GM21390 (cell line): Measurements from ENCODE around the gene KRTAP10-10.
"Not testable (repeated sequence)": the region's sequence is repeated elsewhere in the genome, so short reads cannot be mapped to it uniquely, and the experiment has no call there.

ENCODE experiments used
- ATAC-seq: cut with Tn5 transposase; IDR thresholded peaks from one replicate; pipeline ENCODE4 v1.9.1; 2021; ENCODE audit not compliant: unreplicated experiment

Gene KRTAP10-10

DNA sequence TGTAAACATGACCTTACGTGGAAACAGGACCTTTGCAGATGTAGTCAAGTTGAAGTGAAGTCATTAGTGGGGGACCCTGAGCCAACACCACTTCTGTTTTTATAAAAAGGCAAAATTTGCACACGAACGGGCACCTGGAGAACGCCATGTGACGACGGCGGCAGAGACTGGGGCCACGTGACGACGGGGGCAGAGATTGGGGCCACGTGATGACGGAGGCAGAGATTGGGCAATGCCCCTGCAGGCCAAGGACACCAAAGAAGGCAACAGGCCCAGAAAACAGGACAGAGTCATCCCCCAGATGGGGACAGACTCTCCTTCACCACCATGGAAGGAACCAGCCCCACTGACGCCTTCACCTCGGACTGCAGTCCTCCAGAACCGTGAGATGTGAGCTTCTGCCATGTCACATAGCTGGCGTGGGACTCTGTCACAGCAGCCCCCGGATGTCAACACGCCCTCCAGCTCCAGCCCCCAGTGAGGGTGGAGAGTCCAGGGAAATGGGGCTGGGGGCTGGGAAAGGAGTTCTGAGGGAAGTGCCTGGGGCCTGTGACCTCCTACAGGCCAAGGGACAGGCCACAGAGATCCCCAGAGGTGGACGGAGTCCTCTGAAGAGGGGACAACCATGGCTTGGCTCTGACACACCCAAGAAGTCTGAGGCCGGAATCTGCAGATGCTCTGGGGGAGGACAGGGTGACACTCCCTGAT lies 13.3 kb downstream of the KRTAP10-10 start:
- no peak for ATAC-seq

DNA sequence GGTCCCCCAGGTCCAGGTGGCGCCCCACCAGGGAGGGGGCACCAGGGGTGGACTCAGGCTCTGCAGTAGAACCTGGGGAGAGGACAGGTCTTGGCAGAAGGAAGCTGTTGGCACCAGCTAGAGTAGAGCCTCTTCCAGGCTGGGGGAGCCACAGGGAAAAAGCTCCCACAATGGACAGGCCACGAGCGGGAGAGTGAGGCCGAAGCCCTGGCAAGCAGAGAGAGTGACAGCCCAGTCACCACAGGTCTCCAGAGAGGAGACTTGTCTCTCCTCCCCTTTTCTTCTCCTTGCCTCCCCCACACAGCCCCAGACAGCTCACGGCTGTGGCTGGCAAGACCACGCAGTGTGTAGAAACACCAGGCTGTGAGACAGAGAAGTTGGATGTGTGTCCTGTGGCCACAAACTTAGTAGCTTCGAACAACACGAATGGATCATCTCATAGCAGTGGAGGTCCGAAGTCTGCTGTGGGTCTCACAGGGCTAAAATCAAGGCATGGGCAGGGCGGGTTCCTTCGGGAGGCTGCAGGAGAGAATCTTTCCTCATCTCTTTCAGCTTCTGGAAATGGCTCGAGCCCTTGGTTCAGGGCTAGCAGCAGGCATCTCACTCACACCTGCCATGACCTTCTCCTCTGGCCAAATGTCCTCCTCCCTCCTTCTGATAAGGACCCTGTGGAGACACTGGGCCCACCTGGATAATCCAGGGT lies 14.0 kb downstream of the KRTAP10-10 start:
- ATAC-seq: no peak

DNA sequence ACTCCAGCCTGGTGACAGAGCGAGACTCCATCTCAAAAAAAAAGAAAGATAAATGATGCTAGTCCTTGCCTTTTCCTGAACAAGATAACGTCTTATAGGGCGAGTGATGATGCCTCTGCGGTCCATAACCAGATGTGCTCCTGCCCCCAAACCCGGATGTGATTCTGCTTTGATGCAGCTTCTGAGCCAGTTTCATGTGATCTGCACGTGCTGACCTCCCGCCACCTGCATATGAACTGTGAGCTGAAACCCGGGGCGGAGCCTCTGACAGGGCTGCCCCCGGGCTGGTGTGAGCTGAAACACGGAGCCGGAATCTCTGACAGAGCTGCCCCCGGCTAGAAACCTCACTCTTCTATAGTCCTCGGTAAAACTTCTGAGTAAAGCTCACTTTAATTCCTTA lies 16.0 kb downstream of the KRTAP10-10 start:
- no peak for ATAC-seq

DNA sequence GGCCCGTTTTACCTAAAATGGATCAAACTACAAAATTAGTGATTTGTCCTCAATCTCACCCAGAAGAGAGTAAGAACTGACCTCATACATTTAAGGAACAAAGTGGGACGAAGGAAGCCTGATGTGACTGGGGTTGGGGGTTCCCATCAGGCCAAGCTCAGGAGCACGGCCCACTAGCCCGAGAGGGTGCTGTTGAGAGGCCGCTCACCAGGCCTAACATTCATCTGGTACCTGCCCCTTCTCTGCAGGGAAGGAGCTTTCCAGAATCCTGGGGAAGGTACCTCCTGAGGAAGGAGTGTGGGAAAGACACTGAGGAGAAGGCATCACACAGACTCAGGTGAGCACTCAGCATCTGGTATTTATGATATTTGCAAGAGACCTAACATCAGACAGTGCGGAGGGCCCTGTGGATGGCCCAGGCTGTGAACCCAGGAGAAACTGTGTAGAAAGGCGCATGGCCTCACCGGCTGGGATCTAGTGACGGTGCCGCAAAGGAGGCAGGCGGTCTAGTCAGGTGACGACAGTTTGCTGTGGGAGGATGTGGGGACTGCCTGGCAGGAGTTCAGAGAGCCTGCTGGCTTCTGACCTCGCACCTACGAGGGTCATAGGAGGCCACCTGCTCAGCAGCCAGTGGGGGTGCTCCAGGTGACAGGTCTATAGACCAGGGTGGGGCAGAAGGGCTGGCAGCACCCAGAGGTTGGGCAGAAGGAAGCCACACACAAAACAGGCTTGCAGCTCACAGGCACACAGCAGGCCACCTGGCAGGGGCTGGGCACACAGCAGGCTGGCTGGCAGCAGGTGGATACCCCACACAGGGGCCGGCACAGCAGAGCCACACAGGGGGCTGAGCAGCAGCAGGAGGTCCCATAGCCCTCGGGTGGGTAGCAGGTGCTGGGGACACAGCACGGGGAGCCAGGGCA lies 16.8 kb downstream of the KRTAP10-10 start:
- no peak for ATAC-seq

DNA sequence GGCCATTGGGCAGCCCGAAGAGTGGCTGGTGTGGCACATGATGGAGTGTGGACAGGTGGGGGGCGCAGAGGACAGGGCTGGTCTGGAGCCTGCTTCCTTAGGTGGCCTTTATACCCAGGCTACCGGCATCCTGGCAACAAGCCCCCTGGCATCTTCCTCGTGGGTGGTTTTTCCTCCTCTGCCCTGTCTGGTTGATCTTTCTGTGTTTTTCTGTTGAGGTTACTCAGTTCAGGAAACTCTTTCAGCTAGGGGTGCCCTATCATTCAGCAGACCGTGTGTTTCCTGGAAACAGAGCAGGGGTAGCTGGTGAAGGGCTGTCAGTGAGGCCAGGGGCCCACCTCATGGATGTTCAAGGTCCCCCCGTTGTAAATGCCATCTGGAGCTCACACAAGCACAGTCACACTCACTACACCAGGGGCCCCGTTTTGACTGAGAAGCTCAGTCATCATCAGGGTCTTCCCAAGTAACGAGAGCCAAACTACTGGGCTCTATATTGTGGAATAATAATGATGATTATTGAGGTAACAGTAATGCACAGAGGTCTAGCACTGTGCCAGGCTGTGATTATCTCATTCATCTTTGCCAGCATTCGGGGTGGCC lies 17.5 kb downstream of the KRTAP10-10 start, which contains the start of gene KRTAP12-4:
TSS of gene KRTAP12-4 (minus strand) at position 84 of the 600 bp plus-strand sequence. CDS start at position 39, 45 bp downstream.
- ATAC-seq: no peak

DNA sequence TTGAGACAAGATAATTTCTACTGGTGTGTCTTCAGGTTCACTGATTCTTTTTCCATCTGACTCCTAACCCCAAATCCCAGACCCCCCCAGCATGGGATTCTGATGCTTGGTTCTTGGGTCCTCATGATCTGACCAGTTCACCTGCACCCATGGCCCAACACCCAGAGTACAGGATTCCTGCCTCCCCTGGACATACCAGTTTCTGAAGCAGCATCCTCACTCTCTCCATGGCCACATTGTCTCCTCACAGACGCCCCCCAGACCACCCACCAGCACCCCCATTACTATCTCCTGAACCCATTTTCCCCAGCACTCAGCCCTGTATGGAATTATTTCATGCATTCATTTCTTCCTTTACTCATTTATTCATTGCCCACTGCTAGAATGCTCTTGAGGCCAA lies 19.7 kb downstream of the KRTAP10-10 start:
- ATAC-seq: no peak

DNA sequence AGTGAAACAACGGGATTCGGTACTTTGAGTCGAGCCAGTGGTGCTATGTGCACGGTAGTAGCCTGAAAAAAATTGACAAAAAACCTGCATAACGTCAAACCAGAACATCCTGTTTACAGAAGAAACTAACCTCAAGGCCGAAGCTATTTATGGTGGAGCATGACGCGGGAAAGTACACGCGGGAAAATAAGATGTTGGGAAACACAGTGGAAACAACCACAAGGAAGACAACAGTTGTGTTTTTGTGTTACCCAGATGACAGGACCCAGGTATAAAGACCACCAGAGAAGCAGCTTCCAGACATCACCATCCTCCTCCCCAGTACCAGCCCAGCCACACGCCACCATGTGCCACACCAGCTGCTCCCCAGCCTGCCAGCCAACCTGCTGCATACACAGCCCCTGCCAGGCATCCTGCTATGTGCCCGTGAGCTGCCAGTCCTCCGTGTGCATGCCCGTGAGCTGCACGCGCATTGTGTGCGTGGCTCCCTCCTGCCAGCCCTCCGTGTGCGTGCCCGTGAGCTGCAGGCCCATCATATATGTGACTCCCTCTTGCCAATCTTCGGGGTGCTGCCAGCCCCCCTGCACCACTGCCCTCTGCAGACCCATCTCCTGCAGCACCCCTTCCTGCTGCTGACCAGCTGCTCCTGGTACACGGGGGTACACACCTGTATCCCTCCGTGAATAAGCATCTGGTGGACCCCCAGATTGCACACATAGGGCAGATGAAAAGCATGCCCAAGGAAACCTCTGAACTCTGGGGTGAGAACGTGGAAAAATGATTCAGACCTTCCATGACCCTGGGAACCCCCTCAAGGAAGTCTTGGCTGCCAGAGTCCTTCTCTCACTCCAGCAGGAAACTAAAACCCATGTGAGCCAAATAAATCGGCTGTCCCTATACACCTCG lies 20.7 kb downstream of the KRTAP10-10 start, which contains the start of gene KRTAP12-3:
TSS of gene KRTAP12-3 (plus strand) at position 298 of the 906 bp plus-strand sequence. CDS start at position 346, 48 bp downstream.
- no peak for ATAC-seq

DNA sequence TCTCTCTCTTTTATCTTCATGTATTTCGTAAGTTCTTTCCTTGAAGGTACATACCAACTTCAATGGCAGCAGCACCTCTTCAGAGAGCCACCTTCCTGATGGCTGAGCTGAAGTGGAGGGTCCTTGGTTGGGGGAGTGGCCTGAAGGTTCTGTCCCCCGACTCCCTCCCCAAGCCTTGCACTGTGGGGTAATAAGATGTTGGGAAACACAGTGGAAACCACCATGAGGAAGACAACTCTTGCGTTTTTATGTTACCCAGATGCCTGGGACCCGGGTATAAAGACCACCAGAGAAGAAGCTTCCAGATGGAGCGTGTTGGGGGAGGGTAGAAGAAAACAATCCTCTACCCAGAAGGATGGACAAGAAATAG lies 21.4 kb downstream of the KRTAP10-10 start:
- no peak for ATAC-seq

DNA sequence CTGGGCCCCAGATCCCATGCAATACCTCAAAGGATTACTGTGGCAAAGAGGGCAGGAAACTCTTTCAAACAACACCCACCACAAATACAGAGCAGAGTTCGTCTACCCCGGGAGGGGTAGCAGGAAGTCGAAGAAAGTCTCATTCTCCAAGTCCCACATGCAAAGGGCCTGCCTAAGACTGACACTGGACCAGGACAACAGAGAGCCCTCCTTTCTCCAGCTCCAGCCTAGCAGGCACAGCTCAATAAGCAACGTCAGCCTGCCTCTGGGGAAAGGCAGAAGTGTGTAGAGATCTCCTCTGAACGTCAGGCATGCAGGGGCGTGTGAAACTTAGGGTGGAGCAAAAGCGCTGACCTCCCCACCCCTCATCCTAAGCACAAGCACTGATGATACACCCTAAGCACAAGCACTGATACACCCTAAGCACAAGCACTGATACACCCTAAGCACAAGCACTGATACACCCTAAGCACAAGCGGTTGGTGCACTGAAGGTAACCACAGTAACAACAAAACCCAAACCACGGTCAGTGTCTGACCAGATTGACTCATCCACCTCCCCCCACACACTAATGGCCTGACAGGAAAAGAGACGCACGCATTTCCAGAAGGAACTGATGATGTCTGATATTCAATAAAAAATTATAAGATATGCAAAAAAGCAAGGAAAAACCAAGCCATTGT lies 21.9 kb downstream of the KRTAP10-10 start:
- ATAC-seq: no peak

DNA sequence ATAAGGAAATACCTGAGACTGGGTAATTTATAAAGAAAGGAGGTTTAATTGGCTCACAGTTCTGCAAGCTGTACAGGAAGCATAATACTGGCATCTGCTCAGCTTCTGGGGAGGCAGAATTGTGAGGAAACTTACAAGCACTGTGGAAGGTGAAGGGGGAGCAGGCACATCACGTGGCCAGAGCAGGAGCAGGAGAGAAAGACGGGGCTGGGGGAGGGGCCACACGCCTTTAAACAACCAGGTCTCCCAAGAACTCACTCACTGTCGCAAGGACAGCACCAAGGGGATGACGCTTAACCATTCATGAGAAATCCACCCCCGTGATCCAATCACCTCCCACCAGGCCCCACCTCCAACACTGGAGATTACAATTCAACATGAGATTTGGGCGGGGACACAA lies 24.4 kb downstream of the KRTAP10-10 start:
- ATAC-seq: not testable (repeated sequence)

DNA sequence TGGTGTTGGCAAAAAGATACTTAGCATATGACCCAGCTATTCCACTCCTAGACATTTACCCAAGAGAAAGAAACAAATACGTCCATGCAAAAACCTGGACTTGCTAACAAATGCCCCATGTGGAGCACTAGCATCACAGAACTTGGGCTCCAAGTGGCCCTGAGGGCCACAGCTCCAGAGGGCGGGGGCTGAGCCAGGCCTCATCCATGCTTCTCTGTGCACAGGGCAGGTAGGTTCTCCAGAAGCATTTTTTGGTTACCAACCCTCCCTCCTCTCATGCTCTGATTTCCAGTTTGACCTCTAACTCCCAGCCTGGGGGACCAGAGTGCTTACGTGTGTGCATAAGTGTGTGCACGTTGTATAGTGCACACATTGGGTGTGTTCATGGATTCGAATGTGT lies 27.5 kb downstream of the KRTAP10-10 start:
- no peak for ATAC-seq

DNA sequence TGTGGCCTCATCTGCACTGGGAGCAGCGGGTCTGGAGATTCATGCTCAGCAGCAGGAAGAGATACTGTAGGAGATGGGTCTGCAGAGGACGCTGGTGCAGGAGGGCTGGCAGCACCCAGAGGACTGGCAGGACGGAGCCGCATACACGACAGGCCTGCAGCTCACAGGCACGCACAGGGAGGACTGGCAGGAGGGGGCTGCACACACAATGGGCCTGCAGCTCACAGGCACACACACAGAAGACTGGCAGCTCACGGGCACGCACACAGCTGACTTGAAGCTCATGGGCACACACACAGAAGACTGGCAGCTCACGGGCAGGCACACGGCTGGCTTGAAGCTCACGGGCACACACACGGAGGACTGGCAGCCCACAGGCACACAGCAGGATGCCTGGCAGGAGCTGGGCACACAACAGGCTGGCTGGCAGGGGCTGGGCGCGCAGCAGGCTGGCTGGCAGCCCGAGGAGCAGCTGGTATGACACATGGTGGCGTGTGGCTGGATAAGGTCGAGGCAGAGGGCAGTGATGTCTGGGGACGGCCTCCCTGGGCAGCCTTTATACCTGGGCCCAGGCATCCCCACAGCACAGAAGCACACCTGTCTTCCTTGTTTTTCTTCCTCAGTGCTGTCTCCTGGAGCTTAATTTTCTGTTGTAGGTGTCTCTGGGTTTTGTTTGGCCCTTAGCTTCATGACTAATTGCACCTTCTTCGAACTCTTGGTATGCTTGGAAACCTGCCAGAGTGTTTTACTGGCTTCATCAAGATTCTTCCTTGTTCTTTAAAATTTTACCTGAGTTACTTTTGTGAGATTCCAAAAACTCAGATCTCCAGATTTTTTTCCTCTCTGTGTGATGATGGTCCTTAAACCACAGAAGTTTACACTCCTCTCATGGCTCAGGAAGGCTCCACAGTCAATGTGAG lies 29.5 kb downstream of the KRTAP10-10 start, which contains the start of gene KRTAP12-2:
TSS of gene KRTAP12-2 (minus strand) at position 527 of the 920 bp plus-strand sequence. CDS start at position 486, 41 bp downstream.
- ATAC-seq: no peak

DNA sequence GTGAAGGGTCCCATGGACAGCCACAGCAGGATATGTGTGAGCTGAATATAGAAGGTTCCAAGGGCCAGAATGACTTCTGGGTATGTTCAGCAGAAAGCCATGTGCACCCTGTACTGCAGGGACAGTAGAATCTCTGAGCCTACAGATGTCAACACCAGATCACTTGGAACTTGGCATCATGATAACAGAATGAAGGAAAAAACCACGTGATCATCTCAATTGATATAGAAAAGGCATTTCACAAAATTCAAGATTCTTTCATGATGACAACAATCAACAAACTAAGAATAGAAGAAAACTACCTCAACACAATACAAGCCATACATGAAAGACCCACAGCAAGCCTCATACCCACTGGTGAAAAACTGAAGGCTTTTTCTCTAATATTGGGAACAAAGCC lies 30.5 kb downstream of the KRTAP10-10 start:
- no peak for ATAC-seq

DNA sequence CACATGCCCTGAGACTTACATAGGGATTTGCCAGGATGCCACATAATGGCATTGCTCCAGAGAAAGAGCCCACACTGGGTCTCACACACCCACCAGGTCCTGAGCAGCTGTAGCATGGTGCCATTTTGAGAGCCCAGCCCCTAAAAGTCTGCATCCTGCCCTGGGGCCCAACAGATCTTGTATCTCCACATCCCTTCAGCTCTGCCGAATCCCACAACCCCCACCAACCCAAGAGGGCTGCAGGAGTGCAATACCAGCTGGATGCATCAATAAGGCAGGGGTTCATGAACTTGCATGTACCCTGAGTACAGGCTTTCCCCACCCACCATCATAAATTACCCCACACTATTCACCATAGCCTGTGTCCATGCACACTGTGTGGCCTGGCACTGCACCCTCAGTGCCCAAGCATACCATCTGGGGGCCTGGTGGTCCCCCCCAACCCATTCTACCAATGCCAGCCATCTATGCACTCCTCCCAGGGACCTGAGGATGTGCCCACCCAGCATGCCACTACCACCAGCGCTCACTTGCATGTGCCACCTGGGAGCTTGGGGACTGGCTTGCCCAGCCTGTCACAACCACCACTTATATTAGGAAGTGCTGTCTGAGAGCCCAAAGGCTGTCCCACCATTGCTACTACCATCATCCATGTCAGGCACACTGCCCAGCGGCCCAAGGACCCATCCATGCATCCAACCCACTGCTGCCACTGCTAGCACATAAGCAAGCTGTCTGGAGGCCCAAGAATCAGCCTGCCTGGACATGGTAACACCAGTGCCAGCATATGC lies 33.7 kb downstream of the KRTAP10-10 start:
- no peak for ATAC-seq

DNA sequence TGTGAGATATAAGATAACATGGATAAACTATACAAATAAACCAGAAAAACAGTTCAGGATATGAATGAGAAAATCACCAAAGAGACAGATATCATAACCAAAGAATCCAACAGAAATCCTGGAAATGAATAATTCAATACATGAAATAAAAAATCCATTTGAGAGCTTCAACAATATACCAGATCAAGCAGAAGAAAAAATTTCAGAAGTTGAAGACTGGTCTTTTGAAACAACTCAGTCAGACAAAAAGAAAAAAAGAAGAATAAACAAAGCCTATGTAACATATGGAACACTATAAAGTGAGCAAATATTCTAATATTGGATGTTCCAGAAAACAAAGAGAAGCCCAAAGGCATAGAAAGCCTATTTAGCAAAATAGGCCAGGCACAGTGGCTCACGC lies 34.8 kb downstream of the KRTAP10-10 start:
- ATAC-seq: no peak

DNA sequence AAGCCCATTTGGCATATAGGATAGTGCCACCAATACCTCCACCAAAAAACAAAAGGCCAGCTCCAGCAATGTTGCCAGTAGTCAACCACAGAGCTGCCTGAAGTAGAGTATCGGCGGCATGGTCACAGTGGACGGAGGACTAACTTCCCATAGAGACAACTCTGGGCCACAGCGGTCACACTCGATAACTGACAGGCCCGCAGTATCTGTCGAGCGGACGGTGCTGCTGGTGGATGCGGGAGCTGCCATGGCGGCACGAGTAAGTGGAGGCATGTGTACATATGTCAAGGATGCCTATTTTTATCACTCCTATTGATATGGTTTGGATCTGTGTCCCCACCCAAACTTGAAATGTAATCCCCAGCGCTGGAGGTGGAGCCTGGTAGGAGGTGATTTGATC lies 40.7 kb downstream of the KRTAP10-10 start:
- ATAC-seq: no peak

DNA sequence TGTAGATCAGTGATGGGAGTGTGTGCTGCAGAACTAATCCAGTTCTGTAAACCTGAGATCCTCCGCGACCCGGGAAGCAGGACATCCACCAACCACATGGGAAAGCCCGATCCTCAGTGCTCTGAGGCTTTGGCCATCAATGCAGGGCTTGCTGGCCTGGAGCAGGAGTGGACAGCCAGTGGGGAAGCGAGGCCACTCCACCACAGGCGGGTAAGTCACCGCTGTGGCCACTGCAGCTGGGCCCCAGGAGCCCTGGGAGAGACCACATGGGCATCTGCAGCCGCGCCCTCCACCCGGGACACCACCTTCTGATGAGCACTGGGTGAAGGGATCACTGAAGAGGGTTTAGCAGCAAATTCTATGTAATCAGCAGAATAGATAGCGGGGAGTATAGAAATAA lies 44.0 kb downstream of the KRTAP10-10 start:
- no peak for ATAC-seq
